ENCODE measurements around the gene FAM83E. TPM values are rescaled to one million over a fixed set of nuclear protein-coding genes. Genes with fewer than 3 reads are reported as not detected.
A peak's percentile ranks its signal among the peaks of the same experiment; 100 is the strongest.

FAM83E gene
- total and polyA plus RNA-seq, 2 of the 8 experiments (the other 6 are each of a cell fraction or from before 2014, with no cell fraction given): 1.8 to 5.3 TPM

DNA sequence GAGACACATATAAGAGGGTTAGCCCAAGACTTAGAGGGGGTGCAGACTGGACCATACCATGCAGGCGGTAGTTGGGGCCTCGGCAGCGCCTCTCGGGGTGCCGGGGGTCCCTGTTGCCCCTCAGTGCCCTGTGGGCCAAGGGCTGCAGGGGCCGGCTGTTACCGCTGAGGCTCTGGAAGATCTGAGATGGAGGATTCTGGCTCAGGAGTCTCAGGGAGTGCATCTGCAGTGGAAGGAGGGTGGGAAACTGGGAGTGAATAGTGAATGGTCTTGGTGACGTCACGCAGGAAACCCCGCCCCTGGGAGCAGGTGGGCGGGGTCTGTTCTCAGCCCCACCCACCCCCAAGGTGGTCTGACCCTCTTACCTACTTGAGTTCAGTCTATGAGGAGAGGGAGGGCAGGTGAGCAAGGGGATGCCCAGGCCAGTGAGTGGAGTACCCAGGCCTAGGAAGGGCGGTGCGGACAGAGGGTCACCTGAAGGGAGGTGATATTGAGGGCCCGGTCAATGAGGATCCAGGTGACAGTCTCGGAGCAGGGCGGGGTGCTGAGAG is 24.0 kb upstream of the FAM83E start:
- FAIRE-seq (no peak), DNase-seq (ENCODE audit: low read depth in 1 of 2, low spot score in 2 of 2) (peak in 1 of 2 experiments; percentile 86)
- ChIA-PET CTCF (ENCODE audit: partially characterized antibody) (interaction anchor here (0.6 to 1.1 kb wide), 3 partner anchors 9 to 149 kb away, joined by 3 read pairs; no protein-coding TSS in a partner anchor), POLR2A (ENCODE audit: partially characterized antibody) (interaction anchor here (0.8 to 5.6 kb wide), 5 partner anchors 9 to 325 kb away, joined by 3 to 28 read pairs (median 4); partner anchors contain the start of genes FUT2, RPL18 and SPHK2)
- no peaks in the 10 kb centered on the region for H4K20me1 ChIP-seq (replicated peaks in 1 of 2; ENCODE audit: control insufficient read depth in 1 of 2, insufficient read depth in 2 of 2, low read length in 2 of 2)
- TF ChIP-seq KDM1A (IDR thresholded peaks at IDR 0.05; ENCODE audit: borderline replicate concordance, low read length) (no peak), CREB1 (IDR thresholded peaks at IDR 0.05) (peak; percentile 78), ATF3 (IDR thresholded peaks at IDR 0.05; ENCODE audit: insufficient read depth, low read depth, low read length) (no peak), HDAC2 (IDR thresholded peaks at IDR 0.05; ENCODE audit: borderline replicate concordance in 1 of 2, low read depth in 2 of 2, low read length in 2 of 2) (no peak), TAF1 (IDR thresholded peaks at IDR 0.05; ENCODE audit: low read depth, low read length) (0 out of 2 replicates have a peak, but pooled peaks have one; percentile 42), EZH2 (IDR thresholded peaks at IDR 0.05; ENCODE audit: low read depth, low read length, severe bottlenecking) (no peak), RFX5 (IDR thresholded peaks at IDR 0.05; ENCODE audit: borderline replicate concordance, low read depth, low read length) (no peak), SAP30 (IDR thresholded peaks at IDR 0.05; ENCODE audit: insufficient read depth, insufficient replicate concordance, low read length) (no peak)
- peaks cover 25% of the 10 kb centered on the region for H3K23me2 ChIP-seq (ENCODE audit: low read depth, low read length)
- no peaks in the 10 kb centered on the region for H3K36me3 ChIP-seq (ENCODE audit: control insufficient read depth in 2 of 4, insufficient read depth in 4 of 4, low read length in 3 of 4)
- peak overlapping the region; percentile 94 for H2BK5ac ChIP-seq (ENCODE audit: low read depth, low read length)
- H3K27me3 ChIP-seq (replicated peaks in 1 of 4; ENCODE audit: control insufficient read depth in 3 of 4, extremely low read depth in 1 of 4, insufficient read depth in 3 of 4, low read length in 3 of 4): peaks cover 0 to 2% (median 0%) of the 10 kb centered on the region in 4 experiments; a peak in 2 of 7 replicates
- H3K79me2 ChIP-seq (ENCODE audit: control insufficient read depth in 1 of 2, insufficient read depth in 2 of 2, low read length in 2 of 2): peaks cover 0 to 4% of the 10 kb centered on the region in 2 experiments; a peak in 1 of 4 replicates
- H4K8ac ChIP-seq (ENCODE audit: extremely low read depth, insufficient read depth, low read length): no peak overlapping the region
- peaks cover 9 to 26% (median 18%) of the 10 kb centered on the region in 4 experiments for H3K4me1 ChIP-seq (replicated peaks in 1 of 4; ENCODE audit: control insufficient read depth in 3 of 4, insufficient read depth in 4 of 4, low read length in 3 of 4)
- 86% methylated on average over 15 of the region's 16 CpGs; no CpG with 5 or more reads in 1 of the 2 experiments for whole genome bisulfite sequencing, 2 experiments (ENCODE audit: extremely low coverage in 1 of 2, insufficient coverage in 1 of 2, insufficient read length in 1 of 2, insufficient replicate concordance in 2 of 2, low coverage in 1 of 2, low lambda C conversion rate in 2 of 2, missing lambda C conversion rate in 1 of 2)
- peak overlapping the region; percentile 92; the same call in 1 of the 2 replicates for H2BK15ac ChIP-seq (ENCODE audit: low read length)
- H3K14ac ChIP-seq (ENCODE audit: insufficient read length): no peak overlapping the region
- H2BK20ac ChIP-seq (ENCODE audit: low read length): peak overlapping the region; percentile 92
- peak overlapping the region; percentile 65 to 94 for H3K4me2 ChIP-seq (ENCODE audit: insufficient read depth in 1 of 2, low read depth in 2 of 2, low read length in 2 of 2)
- H4K5ac ChIP-seq (ENCODE audit: insufficient read length, low read depth, low read length): peak overlapping the region; percentile 8
- no peak overlapping the region for H3K56ac ChIP-seq (replicated peaks; ENCODE audit: insufficient read length, low read depth, low read length)
- peak overlapping the region in 3 of 4 experiments; percentile 0 to 67 (median 43); a peak in 4 of 8 replicates for H3K4me3 ChIP-seq (ENCODE audit: extremely low read depth in 1 of 4, insufficient read depth in 2 of 4, low read depth in 3 of 4, low read length in 4 of 4)
- H3K9me3 ChIP-seq (ENCODE audit: insufficient read depth in 2 of 2, low read depth in 1 of 2, low read length in 1 of 2): no peaks in the 10 kb centered on the region
- H3K79me1 ChIP-seq (ENCODE audit: low read depth, low read length): no peaks in the 10 kb centered on the region
- peak overlapping the region; percentile 98 for H2AK5ac ChIP-seq (ENCODE audit: low read depth, low read length)
- peak overlapping the region; percentile 64 for H3K18ac ChIP-seq (ENCODE audit: extremely low read depth, low read length)
- H4K91ac ChIP-seq (replicated peaks; ENCODE audit: insufficient read length, low read length): peak overlapping the region; percentile 0
- H3K4ac ChIP-seq (replicated peaks; ENCODE audit: insufficient read length, low read depth, low read length): no peak overlapping the region
- H2AFZ ChIP-seq (ENCODE audit: low read length): no peak overlapping the region
- peak overlapping the region; percentile 5 for H2BK120ac ChIP-seq (replicated peaks; ENCODE audit: low read depth, low read length)
- H3K23ac ChIP-seq (ENCODE audit: insufficient read length): no peak overlapping the region
- peak overlapping the region in 2 of 4 experiments; percentile 14 to 20; a peak in 2 of 7 replicates for H3K9ac ChIP-seq (replicated peaks in 1 of 4; ENCODE audit: extremely low read depth in 1 of 4, low read depth in 3 of 4, low read length in 3 of 4)
- peak overlapping the region; percentile 97 for H2BK12ac ChIP-seq (ENCODE audit: low read depth, low read length)
- H3K27ac ChIP-seq (ENCODE audit: low read depth, low read length): peak overlapping the region; percentile 70
